Endothelial cell of umbilical vein (primary cell): ENCODE results near the gene POFUT2.
A peak's percentile ranks its signal among the peaks of the same experiment; 100 is the strongest.

Source experiments
- EZH2 ChIP-seq: IDR thresholded peaks from 2 replicates; pipeline ENCODE4 v1.6.1; 2012; ENCODE audit warnings: borderline replicate concordance, low read depth, mild to moderate bottlenecking, moderate library complexity, low read length, inconsistent platforms; ENCODE audit not compliant: severe bottlenecking
- FOS ChIP-seq: IDR thresholded peaks from 2 replicates; pipeline ENCODE4 v1.6.1; 2011; ENCODE audit warnings: mild to moderate bottlenecking, low read length, moderate library complexity, borderline replicate concordance; ENCODE audit not compliant: insufficient read depth
- JUN ChIP-seq: IDR thresholded peaks from 2 replicates; pipeline ENCODE4 v1.6.1; 2011; ENCODE audit warnings: borderline replicate concordance, low read depth; ENCODE audit not compliant: insufficient read length, insufficient read depth
- MAX ChIP-seq: IDR thresholded peaks from 2 replicates; pipeline ENCODE4 v1.6.1; 2011; ENCODE audit not compliant: insufficient read depth, insufficient read length
- MYC ChIP-seq: IDR thresholded peaks from one replicate; pipeline ENCODE4 v1.6.1; 2011; ENCODE audit warnings: mild to moderate bottlenecking, low read depth, low read length
- POLR2A ChIP-seq: IDR thresholded peaks from 2 replicates; pipeline ENCODE4 v1.6.1; 2012; ENCODE audit warnings: low read depth, mild to moderate bottlenecking, control low read depth, low read length
- POLR2AphosphoS5 ChIP-seq: IDR thresholded peaks from 2 replicates; pipeline ENCODE4 v1.6.1; 2012; ENCODE audit warnings: low read depth, mild to moderate bottlenecking, control low read depth, low read length, moderate library complexity; ENCODE audit not compliant: insufficient read depth
- TF ChIP-seq, protein P1 (sequence below), 2 donors: IDR thresholded peaks; 1 replicate in 1 of 2; 2 replicates in 1 of 2; pipeline ENCODE4 v1.5.1; 2011; ENCODE audit warnings: low read length in 2 of 2, mild to moderate bottlenecking in 2 of 2, moderate library complexity in 2 of 2, control low read depth in 1 of 2, inconsistent platforms in 1 of 2, low read depth in 1 of 2; ENCODE audit not compliant: insufficient read depth in 1 of 2; ENCODE audit errors: extremely low read depth in 1 of 2

GRCh38 chr21:45309069-45309986, 21.6 kb upstream of the POFUT2 start:
- TF ChIP-seq EZH2 (no peak), POLR2AphosphoS5 (no peak), MAX (peak; percentile 9), MYC (no peak), POLR2A (no peak), FOS (peak; percentile 64), JUN (peak; percentile 29)
- TF ChIP-seq, protein P1, sequence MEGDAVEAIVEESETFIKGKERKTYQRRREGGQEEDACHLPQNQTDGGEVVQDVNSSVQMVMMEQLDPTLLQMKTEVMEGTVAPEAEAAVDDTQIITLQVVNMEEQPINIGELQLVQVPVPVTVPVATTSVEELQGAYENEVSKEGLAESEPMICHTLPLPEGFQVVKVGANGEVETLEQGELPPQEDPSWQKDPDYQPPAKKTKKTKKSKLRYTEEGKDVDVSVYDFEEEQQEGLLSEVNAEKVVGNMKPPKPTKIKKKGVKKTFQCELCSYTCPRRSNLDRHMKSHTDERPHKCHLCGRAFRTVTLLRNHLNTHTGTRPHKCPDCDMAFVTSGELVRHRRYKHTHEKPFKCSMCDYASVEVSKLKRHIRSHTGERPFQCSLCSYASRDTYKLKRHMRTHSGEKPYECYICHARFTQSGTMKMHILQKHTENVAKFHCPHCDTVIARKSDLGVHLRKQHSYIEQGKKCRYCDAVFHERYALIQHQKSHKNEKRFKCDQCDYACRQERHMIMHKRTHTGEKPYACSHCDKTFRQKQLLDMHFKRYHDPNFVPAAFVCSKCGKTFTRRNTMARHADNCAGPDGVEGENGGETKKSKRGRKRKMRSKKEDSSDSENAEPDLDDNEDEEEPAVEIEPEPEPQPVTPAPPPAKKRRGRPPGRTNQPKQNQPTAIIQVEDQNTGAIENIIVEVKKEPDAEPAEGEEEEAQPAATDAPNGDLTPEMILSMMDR (IDR thresholded peaks at IDR 0.05; ENCODE audit: extremely low read depth in 1 of 2, insufficient read depth in 1 of 2, low read depth in 1 of 2, low read length in 2 of 2) = peak; percentile 76 to 93
